Heart left ventricle (tissue), 16 donors: ENCODE results near the gene RAD51B. TPM values are rescaled to one million over a fixed set of nuclear protein-coding genes. Genes with fewer than 3 reads are reported as not detected.
A peak's percentile ranks its signal among the peaks of the same experiment; 100 is the strongest.

ENCODE experiments used
- ATAC-seq, 4 donors: fragments of 200-7000 bp; cut with Tn5 transposase; one replicate each; pipeline ENCODE4 v1.9.1; 2020 to 2022; ENCODE audit warnings: moderate library complexity in 4 of 4, mild to moderate bottlenecking in 3 of 4, moderate number of reproducible peaks in 1 of 4
- DNase-seq, 5 donors: peaks; one replicate each; pipeline ENCODE4 v3.0.0-alpha.2; 2020
- H3K27ac ChIP-seq, 12 donors: fragments of 200-600 bp; sonication (generic) in 4 of 12; one replicate each; pipeline versions ENCODE4 v1.5.0 to v1.8.0; 2016 to 2022; ENCODE audit warnings: mild to moderate bottlenecking in 2 of 12
- H3K27me3 ChIP-seq, 9 donors: fragments of 200-600 bp; sonication (generic) in 2 of 9; one replicate each; pipeline versions ENCODE4 v1.5.1 to v1.8.0; 2016 to 2022; ENCODE audit warnings: mild to moderate bottlenecking in 3 of 9
- H3K36me3 ChIP-seq, 9 donors: fragments of 200-600 bp; sonication (generic) in 2 of 9; one replicate each; pipeline versions ENCODE4 v1.5.0 to v1.8.0; 2018 to 2022; ENCODE audit warnings: mild to moderate bottlenecking in 2 of 9
- H3K4me1 ChIP-seq, 12 donors: fragments of 200-600 bp; sonication (generic) in 4 of 12; one replicate each; pipeline versions ENCODE4 v1.5.0 to v1.8.0; 2016 to 2022; ENCODE audit warnings: mild to moderate bottlenecking in 3 of 12
- H3K4me3 ChIP-seq, 12 donors: fragments of 200-600 bp; sonication (generic) in 4 of 12; one replicate each; pipeline versions ENCODE4 v1.5.0 to v1.8.0; 2017 to 2022; ENCODE audit warnings: mild to moderate bottlenecking in 9 of 12, moderate library complexity in 4 of 12
- H3K9me3 ChIP-seq, 12 donors: fragments of 200-600 bp; sonication (generic) in 4 of 12; one replicate each; pipeline versions ENCODE4 v1.5.0 to v1.8.0; 2016 to 2022; ENCODE audit warnings: mild to moderate bottlenecking in 1 of 12
- CTCF ChIP-seq, 12 donors: fragments of 200-600 bp; sonication (generic) in 4 of 12; IDR thresholded peaks; one replicate each; pipeline versions ENCODE4 v1.5.0 to v1.8.0; 2018 to 2022; ENCODE audit warnings: antibody characterized with exemption in 12 of 12, mild to moderate bottlenecking in 5 of 12
- POLR2A ChIP-seq, 2 donors: fragments of 450-650 bp; IDR thresholded peaks; one replicate each; pipeline ENCODE4 v1.6.1; 2017; ENCODE audit warnings: antibody characterized with exemption in 2 of 2, mild to moderate bottlenecking in 2 of 2, moderate library complexity in 2 of 2
- WGBS, 4 donors: extraction: QIAGEN DNeasy Blood & Tissue Kit in 2 of 4; methylation state at CpG; one replicate each; pipeline versions ENCODE4 v1.1.5 to v1.1.7; 2013 to 2018; 5-methylcytosine and 5-hydroxymethylcytosine counted together
- intact Hi-C, 10 donors: fragments of 100-400 bp; cut with DNase I; formaldehyde crosslinking; loops; one replicate each; pipeline versions ENCODE4 v1.11.1 to v1.14.2; 2022
- polyA plus RNA-seq, 2 donors: library from polyadenylated mRNA; stranded (reverse); fragments of 200-250 nt; gene quantifications; one replicate each; pipeline ENCODE4 v1.2.3, GENCODE V29; 2013
- total RNA-seq, 9 donors: library from RNA; depleted of rRNA in 2 of 9; stranded (reverse); fragments of >200 nt in 2 of 9; fragmentation: NEBNext Ultra II Directional in 3 of 9; extraction: Animal tissue kit (Norgen Biotek cat#: 25700) in 3 of 9; gene quantifications; one replicate each; pipeline versions ENCODE4 v1.1.0 to v1.2.4, GENCODE V29; 2016 to 2023
- donor health status: ischemic (EF 13 %, LVEDD 7.1; RV severe dilation, severe dysfunction).
- donor health status: healthy with polysubstance abuse.
- donor health status: DM: no; HTN: yes; CAD: no.
- donor health status: DM: no; HTN: no; CAD: no.
- donor health status: ischemic (EF 25% LVEDD 6.9; RV normal size, moderate dysfunction).
- donor health status: ischemic (EF 25% LVEDD 5.7; RV mildly dilated, moderate dysfunction).
- donor health status: healthy.
- donor health status: DM: yes; HTN: yes; CAD: no.
- donor health status: ischemic (EF 35%, LVEDD 5.7; RV mildly dilated, moderate dysfunction).
- donor health status: nonischemic (EF 11% LVEDD 7.7; RV severe dilation, severe dysfunction).
- donor health status: DM: yes; HTN: yes; CAD: no.
- donor health status: PGD.
- donor health status: ischemic (EF 29% LVEDD 5.4; RV normal size, mild dysfunction).
- donor health status: nonischemic (EF 23%, LVEDD 6.1; RV moderate dilation, normal function).

Gene RAD51B
- total and polyA plus RNA-seq, 11 donors, result 1.3 to 11.3 (median 3.2) TPM

- WGBS, 4 donors, result 30 to 52% (median 42%) methylated on average over 2 of the region's 2 CpGs
- ATAC-seq, result no peak
- no peak for TF ChIP-seq POLR2A (IDR thresholded peaks at IDR 0.05)
- TF ChIP-seq CTCF (IDR thresholded peaks at IDR 0.05), result no peak
- DNase-seq, result peak in 1 of 5 donors; percentile 51
- Histone ChIP-seq H3K4me1 (peaks cover 5 to 77% (median 57%) of the 10 kb centered on the region in 12 donors), H3K36me3 (no peaks in the 10 kb centered on the region), H3K27ac (peak overlapping the region in 11 of 12 donors; percentile 19 to 96 (median 58)), H3K9me3 (no peaks in the 10 kb centered on the region), H3K4me3 (no peak overlapping the region), H3K27me3 (no peaks in the 10 kb centered on the region)
- intact Hi-C loops, result no loop called here
These were observed 733.0 kb downstream of the RAD51B start for GRCh38 chr14:68552602-68553001.

GRCh38 chr14:68553311-68553710, 733.7 kb downstream of the RAD51B start:
- Histone ChIP-seq H3K36me3 (no peaks in the 10 kb centered on the region), H3K9me3 (no peaks in the 10 kb centered on the region), H3K27ac (peak overlapping the region; percentile 19 to 96 (median 50)), H3K27me3 (no peaks in the 10 kb centered on the region), H3K4me1 (peaks cover 5 to 70% (median 51%) of the 10 kb centered on the region in 12 donors), H3K4me3 (no peak overlapping the region)
- 46 to 68% (median 63%) methylated on average over 3 of the region's 3 CpGs for WGBS, 4 donors
- DNase-seq (no peak), ATAC-seq (peak; percentile 2 to 38 (median 26))
- TF ChIP-seq POLR2A (IDR thresholded peaks at IDR 0.05), result no peak
- intact Hi-C loops, result no loop called here

- DNase-seq (peak in 1 of 5 donors; percentile 15), ATAC-seq (no peak)
- Histone ChIP-seq H3K27ac (peak overlapping the region in 10 of 12 donors; percentile 19 to 96 (median 54)), H3K9me3 (no peaks in the 10 kb centered on the region), H3K27me3 (no peaks in the 10 kb centered on the region), H3K4me1 (peaks cover 0 to 61% (median 43%) of the 10 kb centered on the region in 12 donors), H3K36me3 (no peaks in the 10 kb centered on the region), H3K4me3 (no peak overlapping the region)
- TF ChIP-seq POLR2A (IDR thresholded peaks at IDR 0.05), result no peak
- 80 to 84% (median 81%) methylated on average over 4 of the region's 4 CpGs for WGBS, 4 donors
- intact Hi-C loops, result no loop called here
These were observed 734.7 kb downstream of the RAD51B start for GRCh38 chr14:68554231-68554630.

GRCh38 chr14:68556253-68556652, 736.7 kb downstream of the RAD51B start:
- ATAC-seq, result no peak

GRCh38 chr14:68557648-68558047, 738.1 kb downstream of the RAD51B start:
- no peaks in the 10 kb centered on the region for H3K36me3 ChIP-seq
- ATAC-seq (no peak), DNase-seq (no peak)
- no peak for TF ChIP-seq POLR2A (IDR thresholded peaks at IDR 0.05)
- no peak for TF ChIP-seq CTCF (IDR thresholded peaks at IDR 0.05)
- intact Hi-C loops, result no loop called here
- no peaks in the 10 kb centered on the region for H3K27me3 ChIP-seq
- WGBS, 4 donors, result 50 to 90% (median 77%) methylated on average over 2 of the region's 2 CpGs
- no peak overlapping the region for H3K4me3 ChIP-seq
- no peak overlapping the region for H3K27ac ChIP-seq
- peaks cover 0 to 50% (median 27%) of the 10 kb centered on the region in 12 donors for H3K4me1 ChIP-seq
- no peaks in the 10 kb centered on the region for H3K9me3 ChIP-seq

More at GRCh38 chr14:68556253-68556652, 736.7 kb downstream of the RAD51B start:
- Histone ChIP-seq H3K4me3 (no peak overlapping the region), H3K27ac (no peak overlapping the region), H3K9me3 (no peaks in the 10 kb centered on the region), H3K27me3 (no peaks in the 10 kb centered on the region), H3K36me3 (no peaks in the 10 kb centered on the region), H3K4me1 (peaks cover 0 to 49% (median 30%) of the 10 kb centered on the region in 12 donors)
- peak in 1 of 5 donors; percentile 14 for DNase-seq
- TF ChIP-seq POLR2A (IDR thresholded peaks at IDR 0.05) (no peak), CTCF (IDR thresholded peaks at IDR 0.05) (no peak)
- intact Hi-C loops, result no loop called here
- WGBS, 4 donors, result 96 to 99% (median 97%) methylated on average over 4 of the region's 4 CpGs
